Measurements from ENCODE around the gene PARD3B.

- TF ChIP-seq TAF1 (IDR thresholded peaks at IDR 0.05; ENCODE audit: borderline replicate concordance, low read depth, low read length) (no peak), POLR2A (IDR thresholded peaks at IDR 0.05; ENCODE audit: low read depth, low read length) (no peak)
These were observed 570.2 kb downstream of the PARD3B start for GRCh38 chr2:205115511-205115910.

Measured in GM12892 (cell line).